ENCODE measurements around the gene OBP2A. TPM values are rescaled to one million over a fixed set of nuclear protein-coding genes. Genes with fewer than 3 reads are reported as not detected.
"Not testable (repeated sequence)": the region's sequence is repeated elsewhere in the genome, so short reads cannot be mapped to it uniquely, and the experiment has no call there.

OBP2A gene
- total and polyA plus RNA-seq, 3 donors from 2014 or later: 11.8 to 19.0 (median 13.9) TPM

DNA sequence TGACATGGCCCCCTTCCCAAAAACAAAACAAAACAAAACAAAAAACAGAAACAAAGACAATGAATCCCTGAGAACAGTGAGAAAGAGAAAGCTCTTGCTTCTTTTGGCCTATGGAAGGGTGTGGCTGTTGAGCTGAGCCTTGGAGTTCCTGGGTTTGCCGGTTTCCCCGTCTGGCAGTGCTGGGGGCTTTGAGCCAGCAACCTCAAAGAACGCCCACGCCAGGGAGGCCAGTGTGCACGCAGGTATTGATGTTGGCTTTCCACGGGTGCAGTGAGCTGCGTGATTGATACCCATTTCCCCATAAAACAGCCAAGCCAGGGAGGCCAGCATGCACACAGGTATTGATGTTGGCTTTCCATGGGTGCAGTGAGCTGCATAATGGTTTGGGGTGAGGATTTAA lies 33.0 kb upstream of the OBP2A start:
- Histone ChIP-seq H3K4me1 (no peaks in the 10 kb centered on the region), H3K36me3 (ENCODE audit: low read depth, missing control alignments) (no peaks in the 10 kb centered on the region), H3K4me3 (no peak overlapping the region), H3K27me3 (no peaks in the 10 kb centered on the region), H3K9me3 (no peaks in the 10 kb centered on the region), H3K27ac (no peak overlapping the region)
- no peak for DNase-seq
- intact Hi-C loops (cut with DNase I; ENCODE audit: low total_unique reads): no loop called here
- no peak for TF ChIP-seq POLR2A (IDR thresholded peaks at IDR 0.05)
- TF ChIP-seq, protein P1, sequence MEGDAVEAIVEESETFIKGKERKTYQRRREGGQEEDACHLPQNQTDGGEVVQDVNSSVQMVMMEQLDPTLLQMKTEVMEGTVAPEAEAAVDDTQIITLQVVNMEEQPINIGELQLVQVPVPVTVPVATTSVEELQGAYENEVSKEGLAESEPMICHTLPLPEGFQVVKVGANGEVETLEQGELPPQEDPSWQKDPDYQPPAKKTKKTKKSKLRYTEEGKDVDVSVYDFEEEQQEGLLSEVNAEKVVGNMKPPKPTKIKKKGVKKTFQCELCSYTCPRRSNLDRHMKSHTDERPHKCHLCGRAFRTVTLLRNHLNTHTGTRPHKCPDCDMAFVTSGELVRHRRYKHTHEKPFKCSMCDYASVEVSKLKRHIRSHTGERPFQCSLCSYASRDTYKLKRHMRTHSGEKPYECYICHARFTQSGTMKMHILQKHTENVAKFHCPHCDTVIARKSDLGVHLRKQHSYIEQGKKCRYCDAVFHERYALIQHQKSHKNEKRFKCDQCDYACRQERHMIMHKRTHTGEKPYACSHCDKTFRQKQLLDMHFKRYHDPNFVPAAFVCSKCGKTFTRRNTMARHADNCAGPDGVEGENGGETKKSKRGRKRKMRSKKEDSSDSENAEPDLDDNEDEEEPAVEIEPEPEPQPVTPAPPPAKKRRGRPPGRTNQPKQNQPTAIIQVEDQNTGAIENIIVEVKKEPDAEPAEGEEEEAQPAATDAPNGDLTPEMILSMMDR (IDR thresholded peaks at IDR 0.05): no peak
- WGBS, 2 donors: 63 to 78% methylated on average over 7 of the region's 7 CpGs

DNA sequence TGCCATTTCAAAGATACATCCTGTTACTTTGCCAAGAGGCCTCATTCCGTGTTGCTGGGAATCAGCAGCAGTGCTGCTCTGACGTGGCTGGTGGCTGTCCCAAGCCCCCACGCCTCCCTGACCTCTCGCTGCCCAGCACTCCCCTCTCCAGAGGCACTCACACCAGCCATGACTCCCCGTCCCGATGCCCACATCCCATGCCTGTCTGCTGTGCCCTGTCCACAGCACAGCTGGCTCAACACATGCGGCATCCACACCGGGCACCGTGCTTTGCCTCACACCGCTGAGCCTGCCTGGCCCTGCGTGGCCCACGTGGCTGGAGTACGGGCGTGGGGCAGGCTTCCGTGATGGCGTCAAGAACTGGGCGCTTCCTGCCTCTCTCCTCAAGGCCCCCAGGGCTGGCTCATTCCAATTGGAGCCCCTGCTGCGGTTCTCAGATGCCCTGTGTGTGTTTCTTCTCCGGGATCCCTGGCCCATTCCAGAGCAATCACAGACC lies 32.5 kb upstream of the OBP2A start:
- TF ChIP-seq POLR2A (IDR thresholded peaks at IDR 0.05): no peak
- TF ChIP-seq, protein P1 (IDR thresholded peaks at IDR 0.05): no peak
- Histone ChIP-seq H3K4me3 (no peak overlapping the region), H3K27me3 (no peaks in the 10 kb centered on the region), H3K27ac (no peak overlapping the region), H3K4me1 (no peaks in the 10 kb centered on the region), H3K9me3 (no peaks in the 10 kb centered on the region), H3K36me3 (ENCODE audit: low read depth, missing control alignments) (no peaks in the 10 kb centered on the region)
- intact Hi-C loops (cut with DNase I; ENCODE audit: low total_unique reads): no loop called here
- WGBS, 2 donors: 81 to 88% methylated on average over 15 to 19 of the region's 19 CpGs
- no peak for DNase-seq

DNA sequence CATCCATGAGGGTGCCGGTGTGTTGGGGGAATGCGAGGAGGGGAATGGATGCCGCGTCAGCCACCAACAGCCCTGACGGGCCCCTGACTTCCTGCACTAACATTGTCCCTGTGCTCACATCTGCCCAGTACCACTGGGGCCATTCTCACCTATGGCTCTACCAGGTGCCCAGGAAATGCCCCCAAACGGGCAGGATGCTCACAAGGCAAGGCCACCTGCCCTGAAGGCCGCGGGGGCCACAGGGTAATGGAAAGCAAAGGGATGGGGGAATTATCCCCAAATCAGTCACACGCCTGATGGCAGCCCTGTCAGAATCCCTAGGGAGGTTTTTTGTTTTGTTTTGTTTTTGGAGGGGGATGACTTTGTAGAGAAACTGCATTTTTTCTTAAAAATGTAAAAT lies 32.0 kb upstream of the OBP2A start:
- H3K27ac ChIP-seq; H3K36me3 ChIP-seq (ENCODE audit: low read depth, missing control alignments); DNase-seq; H3K27me3 ChIP-seq; intact Hi-C loops (cut with DNase I; ENCODE audit: low total_unique reads); H3K4me3 ChIP-seq; H3K4me1 ChIP-seq; H3K9me3 ChIP-seq: not testable (repeated sequence)
- WGBS, 2 donors: 92 to 95% methylated on average over 4 to 9 of the region's 9 CpGs

DNA sequence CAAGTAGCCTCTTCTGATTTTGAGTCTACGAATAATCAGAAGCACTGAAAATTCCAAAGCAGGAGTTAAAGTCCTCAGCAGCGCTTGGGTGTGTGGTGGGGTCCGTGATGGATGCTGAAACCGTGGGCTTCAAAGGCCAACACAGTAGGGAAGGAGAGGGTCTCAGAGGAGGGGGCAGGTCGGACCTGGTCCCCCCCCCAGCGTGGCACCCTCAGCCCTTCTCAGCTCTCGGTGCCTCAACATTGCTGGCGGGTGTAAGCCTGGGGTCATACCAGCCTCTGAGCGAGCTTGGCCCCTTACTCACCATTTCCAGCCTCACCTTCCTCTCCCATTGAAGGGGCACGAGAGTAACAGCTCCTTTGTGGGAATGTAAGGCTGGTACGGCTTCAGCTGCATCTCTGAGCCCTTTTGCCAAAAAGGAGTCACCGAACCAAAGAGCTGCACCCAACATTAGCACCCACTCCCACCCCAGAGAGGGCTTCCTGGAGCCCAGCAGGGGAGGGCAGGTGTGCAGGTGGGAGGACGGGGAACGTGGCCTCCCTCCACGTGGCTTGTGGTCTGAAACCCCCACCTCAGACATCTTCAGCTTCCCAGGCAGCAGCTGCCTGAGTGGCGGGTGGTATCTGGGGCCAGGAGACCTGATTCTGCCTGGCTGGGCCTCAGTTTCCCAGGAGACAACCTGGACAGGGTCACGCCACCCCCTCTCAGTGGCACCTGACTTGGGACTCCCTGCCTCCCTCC lies 31.4 kb upstream of the OBP2A start:
- 77 to 81% methylated on average over 9 to 14 of the region's 17 CpGs for WGBS, 2 donors
- no peak for DNase-seq
- Histone ChIP-seq H3K36me3 (ENCODE audit: low read depth, missing control alignments) (no peaks in the 10 kb centered on the region), H3K4me1 (no peaks in the 10 kb centered on the region), H3K4me3 (no peak overlapping the region), H3K27me3 (no peaks in the 10 kb centered on the region), H3K27ac (no peak overlapping the region), H3K9me3 (no peaks in the 10 kb centered on the region)
- TF ChIP-seq POLR2A (IDR thresholded peaks at IDR 0.05): no peak
- TF ChIP-seq, protein P1 (IDR thresholded peaks at IDR 0.05): no peak
- intact Hi-C loops (cut with DNase I; ENCODE audit: low total_unique reads): no loop called here

DNA sequence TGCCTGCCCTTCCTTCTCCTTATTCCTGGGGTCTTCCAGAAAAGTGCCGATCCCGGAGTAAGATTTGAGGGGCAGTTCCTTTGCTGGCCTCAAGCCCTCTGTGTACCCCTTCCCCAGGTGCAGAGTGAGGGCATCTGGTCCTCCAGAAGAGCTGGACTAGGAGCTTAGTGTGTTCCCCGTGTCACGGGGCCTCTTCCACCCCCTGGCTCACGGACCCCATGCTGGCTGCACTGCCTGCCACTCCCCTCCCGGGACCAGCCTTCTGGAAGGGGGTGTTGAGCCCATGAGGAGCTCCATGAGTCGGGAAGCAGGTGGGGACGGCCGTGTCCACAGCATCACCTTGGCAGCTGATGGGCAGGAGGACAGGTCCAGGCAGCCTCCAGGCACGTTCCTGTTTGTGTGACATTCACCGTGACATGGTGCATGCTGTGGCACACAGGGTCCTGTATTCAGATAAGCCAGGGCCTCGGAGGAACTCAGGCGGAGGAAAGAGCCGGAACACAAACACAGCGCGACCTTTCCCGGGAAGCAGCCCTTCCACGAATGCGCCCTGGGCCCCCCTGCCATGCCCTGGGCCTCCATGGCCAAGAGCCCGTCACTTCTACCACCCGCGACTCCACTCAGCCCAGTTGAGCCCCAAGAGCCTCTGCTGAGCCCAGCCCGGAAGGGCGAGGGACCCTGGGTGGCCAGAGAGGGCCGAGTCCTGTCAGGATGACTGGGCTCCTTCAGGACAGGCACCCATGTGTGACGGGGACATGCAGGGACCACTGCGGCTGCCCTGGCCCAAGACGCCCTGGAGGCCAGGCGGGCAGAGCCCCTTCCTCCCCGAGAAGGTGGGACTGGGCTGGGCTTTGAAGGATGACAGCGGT lies 30.6 kb upstream of the OBP2A start:
- Histone ChIP-seq H3K27ac (no peak overlapping the region), H3K9me3 (no peaks in the 10 kb centered on the region), H3K36me3 (ENCODE audit: low read depth, missing control alignments) (no peaks in the 10 kb centered on the region), H3K27me3 (no peaks in the 10 kb centered on the region), H3K4me3 (no peak overlapping the region), H3K4me1 (no peaks in the 10 kb centered on the region)
- intact Hi-C loops (cut with DNase I; ENCODE audit: low total_unique reads): no loop called here
- no peak for DNase-seq
- 89 to 91% methylated on average over 11 to 30 of the region's 31 CpGs for WGBS, 2 donors
- TF ChIP-seq POLR2A (IDR thresholded peaks at IDR 0.05): no peak
- TF ChIP-seq, protein P1 (IDR thresholded peaks at IDR 0.05): no peak
